ENCODE data around the gene RSPO3.

GRCh38 chr6:127164036-127164435 is 45.6 kb downstream of the RSPO3 start:
- no peak for TF ChIP-seq EZH2 (IDR thresholded peaks at IDR 0.05; ENCODE audit: insufficient read depth, poor library complexity, severe bottlenecking)
- no peak for TF ChIP-seq EZH2phosphoT487 (IDR thresholded peaks at IDR 0.05; ENCODE audit: insufficient read depth, low read depth)

Measured in GM23248 (cell line).